Astrocyte of the spinal cord (primary cell): ENCODE results near the gene TCF7L2.

ENCODE experiments used
- DNase-seq: peaks from one replicate; pipeline ENCODE4 v3.0.0; 2011; ENCODE audit warnings: low read depth, low spot score
- H3K4me3 ChIP-seq: 2 replicates; pipeline ENCODE4 v1.5.1; 2011; ENCODE audit warnings: low read depth, mild to moderate bottlenecking, low read length, moderate library complexity
- in situ Hi-C: cut with HindIII; loops from 2 replicates; pipeline ENCODE4 v1.10.0; 2017; ENCODE audit warnings: low sequenced_read_pairs
- TF ChIP-seq, protein P1 (sequence below): IDR thresholded peaks from 2 replicates; pipeline ENCODE4 v1.5.1; 2012; ENCODE audit warnings: low read depth, mild to moderate bottlenecking, low read length, inconsistent platforms

The TCF7L2 gene

GRCh38 chr10:113160641-113161040 is 210.6 kb downstream of the TCF7L2 start:
- DNase-seq: no peak
- in situ Hi-C loops: no loop called here
- TF ChIP-seq, protein P1, sequence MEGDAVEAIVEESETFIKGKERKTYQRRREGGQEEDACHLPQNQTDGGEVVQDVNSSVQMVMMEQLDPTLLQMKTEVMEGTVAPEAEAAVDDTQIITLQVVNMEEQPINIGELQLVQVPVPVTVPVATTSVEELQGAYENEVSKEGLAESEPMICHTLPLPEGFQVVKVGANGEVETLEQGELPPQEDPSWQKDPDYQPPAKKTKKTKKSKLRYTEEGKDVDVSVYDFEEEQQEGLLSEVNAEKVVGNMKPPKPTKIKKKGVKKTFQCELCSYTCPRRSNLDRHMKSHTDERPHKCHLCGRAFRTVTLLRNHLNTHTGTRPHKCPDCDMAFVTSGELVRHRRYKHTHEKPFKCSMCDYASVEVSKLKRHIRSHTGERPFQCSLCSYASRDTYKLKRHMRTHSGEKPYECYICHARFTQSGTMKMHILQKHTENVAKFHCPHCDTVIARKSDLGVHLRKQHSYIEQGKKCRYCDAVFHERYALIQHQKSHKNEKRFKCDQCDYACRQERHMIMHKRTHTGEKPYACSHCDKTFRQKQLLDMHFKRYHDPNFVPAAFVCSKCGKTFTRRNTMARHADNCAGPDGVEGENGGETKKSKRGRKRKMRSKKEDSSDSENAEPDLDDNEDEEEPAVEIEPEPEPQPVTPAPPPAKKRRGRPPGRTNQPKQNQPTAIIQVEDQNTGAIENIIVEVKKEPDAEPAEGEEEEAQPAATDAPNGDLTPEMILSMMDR: no peak
- H3K4me3 ChIP-seq: no peak overlapping the region

DNA sequence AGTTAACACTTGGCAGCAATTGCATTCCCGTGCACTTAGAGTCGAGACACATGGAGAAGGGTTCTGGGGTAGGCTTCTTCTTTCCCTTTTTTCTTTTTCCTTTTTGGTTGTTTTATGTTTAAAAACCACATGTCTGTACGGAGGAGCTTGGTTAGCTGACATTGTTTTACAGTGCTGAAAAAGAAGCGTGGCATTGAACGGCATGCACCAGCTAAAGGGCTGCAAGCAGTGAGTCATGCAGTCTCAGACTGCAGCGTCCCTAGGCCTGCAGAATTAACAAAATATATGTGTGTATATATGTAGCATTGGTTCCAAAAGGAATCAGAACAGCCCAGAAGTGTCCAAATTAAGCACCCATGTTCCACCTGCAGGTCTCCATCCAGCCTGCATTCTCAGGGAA is 211.0 kb downstream of the TCF7L2 start:
- TF ChIP-seq, protein P1: no peak
- in situ Hi-C loops: no loop called here
- H3K4me3 ChIP-seq: no peak overlapping the region
- peak; percentile 46 for DNase-seq

GRCh38 chr10:113162960-113163359 is 212.9 kb downstream of the TCF7L2 start:
- DNase-seq: no peak
- H3K4me3 ChIP-seq: no peak overlapping the region
- TF ChIP-seq, protein P1: no peak
- in situ Hi-C loops: no loop called here

DNA sequence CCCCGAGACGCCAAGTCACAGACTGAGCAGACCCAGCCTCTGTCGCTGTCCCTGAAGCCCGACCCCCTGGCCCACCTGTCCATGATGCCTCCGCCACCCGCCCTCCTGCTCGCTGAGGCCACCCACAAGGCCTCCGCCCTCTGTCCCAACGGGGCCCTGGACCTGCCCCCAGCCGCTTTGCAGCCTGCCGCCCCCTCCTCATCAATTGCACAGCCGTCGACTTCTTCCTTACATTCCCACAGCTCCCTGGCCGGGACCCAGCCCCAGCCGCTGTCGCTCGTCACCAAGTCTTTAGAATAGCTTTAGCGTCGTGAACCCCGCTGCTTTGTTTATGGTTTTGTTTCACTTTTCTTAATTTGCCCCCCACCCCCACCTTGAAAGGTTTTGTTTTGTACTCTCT is 215.6 kb downstream of the TCF7L2 start:
- DNase-seq: no peak
- H3K4me3 ChIP-seq: no peak overlapping the region
- TF ChIP-seq, protein P1: no peak
- in situ Hi-C loops: no loop called here

GRCh38 chr10:113167702-113168101 is 217.7 kb downstream of the TCF7L2 start:
- in situ Hi-C loops: no loop called here
- no peak overlapping the region for H3K4me3 ChIP-seq
- TF ChIP-seq, protein P1: no peak
- no peak for DNase-seq

DNA sequence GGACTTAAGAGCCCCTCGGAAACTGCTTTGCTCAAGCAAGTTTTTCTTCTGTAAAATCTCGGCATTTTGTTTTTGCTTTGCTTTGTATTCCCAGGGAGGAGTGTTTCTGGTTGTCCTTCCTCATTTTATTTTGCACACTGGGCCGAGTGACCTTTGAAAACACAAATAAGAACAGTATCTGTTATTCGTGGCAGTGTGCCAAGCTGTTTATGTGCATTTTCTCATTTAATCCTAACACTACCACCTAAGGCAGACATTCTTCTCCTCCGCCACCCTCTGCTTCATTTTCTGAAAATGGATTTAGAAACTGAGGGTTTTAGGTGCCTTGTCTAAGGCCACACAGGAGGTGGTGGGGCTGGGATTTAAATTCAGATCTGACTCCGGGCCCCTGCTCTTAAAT is 218.5 kb downstream of the TCF7L2 start:
- DNase-seq: no peak
- no peak overlapping the region for H3K4me3 ChIP-seq
- in situ Hi-C loops: no loop called here
- TF ChIP-seq, protein P1: no peak

GRCh38 chr10:113169111-113169510 is 219.1 kb downstream of the TCF7L2 start:
- H3K4me3 ChIP-seq: no peak overlapping the region
- in situ Hi-C loops: no loop called here
- no peak for DNase-seq
- TF ChIP-seq, protein P1: no peak
